ENCODE measurements around the gene PNMA8A. TPM values are rescaled to one million over a fixed set of nuclear protein-coding genes. Genes with fewer than 3 reads are reported as not detected.

PNMA8A gene
- total and polyA plus RNA-seq, 2 of the 8 experiments (the other 6 are each of a cell fraction or from before 2014, with no cell fraction given): 10.0 to 22.8 TPM

DNA sequence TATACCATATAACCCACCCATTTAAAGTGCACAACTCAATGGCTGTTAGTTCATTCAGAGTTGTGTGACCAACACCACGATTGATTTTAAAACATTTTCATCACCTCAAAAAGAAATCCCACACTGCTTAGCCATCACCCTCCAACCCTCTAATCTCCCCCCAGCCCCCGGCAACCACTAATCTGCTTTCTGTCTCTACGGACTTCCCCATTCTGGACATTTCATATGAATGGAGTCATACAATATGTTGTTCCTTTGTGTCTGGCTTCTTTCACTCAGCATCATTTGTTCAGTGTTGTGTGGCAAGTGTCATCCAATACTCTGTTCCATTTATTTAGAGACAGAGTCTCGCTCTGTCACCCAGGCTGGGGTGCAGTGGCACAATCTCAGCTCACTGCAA lies 28.3 kb upstream of the PNMA8A start:
- ChIA-PET CTCF (ENCODE audit: partially characterized antibody) (interaction anchor here (0.7 to 2.9 kb wide), 9 partner anchors 8 to 104 kb away, joined by 3 to 14 read pairs (median 5); no protein-coding TSS in a partner anchor), POLR2A (ENCODE audit: partially characterized antibody) (interaction anchor here (0.9 kb wide), 1 partner anchor 219 kb away, joined by 3 read pairs; no protein-coding TSS in a partner anchor)
- H3K79me2 ChIP-seq (ENCODE audit: control insufficient read depth in 1 of 2, insufficient read depth in 2 of 2, low read length in 2 of 2): no peaks in the 10 kb centered on the region
- H4K5ac ChIP-seq (ENCODE audit: insufficient read length, low read depth, low read length): no peak overlapping the region
- FAIRE-seq (no peak), DNase-seq (ENCODE audit: low read depth in 1 of 2, low spot score in 2 of 2) (no peak)
- H3K79me1 ChIP-seq (ENCODE audit: low read depth, low read length): no peaks in the 10 kb centered on the region
- H4K20me1 ChIP-seq (replicated peaks in 1 of 2; ENCODE audit: control insufficient read depth in 1 of 2, insufficient read depth in 2 of 2, low read length in 2 of 2): no peaks in the 10 kb centered on the region
- no peak overlapping the region for H2BK15ac ChIP-seq (ENCODE audit: low read length)
- H3K9ac ChIP-seq (replicated peaks in 1 of 4; ENCODE audit: extremely low read depth in 1 of 4, low read depth in 3 of 4, low read length in 3 of 4): no peak overlapping the region
- no peak overlapping the region for H3K14ac ChIP-seq (ENCODE audit: insufficient read length)
- H3K23ac ChIP-seq (ENCODE audit: insufficient read length): no peak overlapping the region
- peaks cover 5% of the 10 kb centered on the region; the same call in 1 of the 2 replicates for H3K23me2 ChIP-seq (ENCODE audit: low read depth, low read length)
- H3K4me2 ChIP-seq (ENCODE audit: insufficient read depth in 1 of 2, low read depth in 2 of 2, low read length in 2 of 2): no peak overlapping the region
- no peak overlapping the region for H2AK5ac ChIP-seq (ENCODE audit: low read depth, low read length)
- H3K9me3 ChIP-seq (ENCODE audit: insufficient read depth in 2 of 2, low read depth in 1 of 2, low read length in 1 of 2): no peaks in the 10 kb centered on the region
- no peak overlapping the region for H3K56ac ChIP-seq (replicated peaks; ENCODE audit: insufficient read length, low read depth, low read length)
- H3K4ac ChIP-seq (replicated peaks; ENCODE audit: insufficient read length, low read depth, low read length): no peak overlapping the region
- H4K8ac ChIP-seq (ENCODE audit: extremely low read depth, insufficient read depth, low read length): no peak overlapping the region
- H2BK12ac ChIP-seq (ENCODE audit: low read depth, low read length): no peak overlapping the region
- no peak overlapping the region for H2BK5ac ChIP-seq (ENCODE audit: low read depth, low read length)
- peaks cover 5 to 10% (median 9%) of the 10 kb centered on the region in 4 experiments for H3K27me3 ChIP-seq (replicated peaks in 1 of 4; ENCODE audit: control insufficient read depth in 3 of 4, extremely low read depth in 1 of 4, insufficient read depth in 3 of 4, low read length in 3 of 4)
- H3K4me3 ChIP-seq (ENCODE audit: extremely low read depth in 1 of 4, insufficient read depth in 2 of 4, low read depth in 3 of 4, low read length in 4 of 4): no peak overlapping the region
- 75% methylated on average over 4 of the region's 4 CpGs; no CpG with 5 or more reads in 1 of the 2 experiments for WGBS, 2 experiments (ENCODE audit: extremely low coverage in 1 of 2, insufficient coverage in 1 of 2, insufficient read length in 1 of 2, insufficient replicate concordance in 2 of 2, low coverage in 1 of 2, low lambda C conversion rate in 2 of 2, missing lambda C conversion rate in 1 of 2)
- peaks cover 5 to 9% (median 6%) of the 10 kb centered on the region in 4 experiments for H3K4me1 ChIP-seq (replicated peaks in 1 of 4; ENCODE audit: control insufficient read depth in 3 of 4, insufficient read depth in 4 of 4, low read length in 3 of 4)
- no peak overlapping the region for H2AFZ ChIP-seq (ENCODE audit: low read length)
- no peak overlapping the region for H2BK20ac ChIP-seq (ENCODE audit: low read length)
- H2BK120ac ChIP-seq (replicated peaks; ENCODE audit: low read depth, low read length): no peak overlapping the region
- H3K36me3 ChIP-seq (ENCODE audit: control insufficient read depth in 2 of 4, insufficient read depth in 4 of 4, low read length in 3 of 4): no peaks in the 10 kb centered on the region
- no peak overlapping the region for H3K27ac ChIP-seq (ENCODE audit: low read depth, low read length)
- H3K18ac ChIP-seq (ENCODE audit: extremely low read depth, low read length): no peak overlapping the region
- H4K91ac ChIP-seq (replicated peaks; ENCODE audit: insufficient read length, low read length): no peak overlapping the region
- TF ChIP-seq, protein P1, sequence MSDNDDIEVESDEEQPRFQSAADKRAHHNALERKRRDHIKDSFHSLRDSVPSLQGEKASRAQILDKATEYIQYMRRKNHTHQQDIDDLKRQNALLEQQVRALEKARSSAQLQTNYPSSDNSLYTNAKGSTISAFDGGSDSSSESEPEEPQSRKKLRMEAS (IDR thresholded peaks at IDR 0.05): no peak
- TF ChIP-seq JUND (IDR thresholded peaks at IDR 0.05; ENCODE audit: low read length) (no peak), YY1 (IDR thresholded peaks at IDR 0.05; ENCODE audit: low read depth, low read length) (no peak), EP300 (IDR thresholded peaks at IDR 0.05; ENCODE audit: borderline replicate concordance in 1 of 2, low read depth in 2 of 2, low read length in 2 of 2) (no peak), ASH2L (IDR thresholded peaks at IDR 0.05; ENCODE audit: low read length) (no peak), SRF (IDR thresholded peaks at IDR 0.05; ENCODE audit: low read depth, low read length) (no peak), ZNF274 (IDR thresholded peaks at IDR 0.05; ENCODE audit: borderline replicate concordance, extremely low read depth, low read length) (no peak), NANOG (IDR thresholded peaks at IDR 0.05; ENCODE audit: insufficient read depth, low read depth, low read length, poor library complexity, severe bottlenecking) (no peak), CBX5 (IDR thresholded peaks at IDR 0.05; ENCODE audit: low read depth, low read length) (no peak), BACH1 (IDR thresholded peaks at IDR 0.05; ENCODE audit: low read length) (no peak), HDAC6 (IDR thresholded peaks at IDR 0.05; ENCODE audit: low read depth, low read length) (no peak), RBBP5 (IDR thresholded peaks at IDR 0.05; ENCODE audit: borderline replicate concordance, low read depth, low read length) (no peak)
- TF ChIP-seq, protein P2, sequence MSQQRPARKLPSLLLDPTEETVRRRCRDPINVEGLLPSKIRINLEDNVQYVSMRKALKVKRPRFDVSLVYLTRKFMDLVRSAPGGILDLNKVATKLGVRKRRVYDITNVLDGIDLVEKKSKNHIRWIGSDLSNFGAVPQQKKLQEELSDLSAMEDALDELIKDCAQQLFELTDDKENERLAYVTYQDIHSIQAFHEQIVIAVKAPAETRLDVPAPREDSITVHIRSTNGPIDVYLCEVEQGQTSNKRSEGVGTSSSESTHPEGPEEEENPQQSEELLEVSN (IDR thresholded peaks at IDR 0.05): no peak

All from H1 (cell line).